ENCODE results near the gene SRD5A3. TPM values are rescaled to one million over a fixed set of nuclear protein-coding genes. Genes with fewer than 3 reads are reported as not detected.
A peak's percentile ranks its signal among the peaks of the same experiment; 100 is the strongest.

Gene SRD5A3
- total and polyA plus RNA-seq, 9 of the 15 experiments (the other 6 are each of a cell fraction or from before 2014, with no cell fraction given), result 2.5 to 37.0 (median 13.3) TPM

- CTCF ChIA-PET (ENCODE audit: low intra/inter-chr PET ratio), result no interaction called here
- H3K36me3 ChIP-seq (ENCODE audit: control insufficient read depth, insufficient read depth, low read length), result no peaks in the 10 kb centered on the region; the same call in 2 of the 3 replicates
Measured at GRCh38 chr4:55380576-55380975, 34.5 kb downstream of the SRD5A3 start.

More at GRCh38 chr4:55380576-55380975, 34.5 kb downstream of the SRD5A3 start:
- FAIRE-seq (no peak), ATAC-seq (no peak), DNase-seq (ENCODE audit: extremely low read depth in 1 of 4, low spot score in 3 of 4) (no peak)
- no peaks in the 10 kb centered on the region for H3K9me1 ChIP-seq (ENCODE audit: control insufficient read depth, insufficient read depth, low read length)
- intact Hi-C loops (cut with micrococcal nuclease), result no loop called here
- POLR2A ChIA-PET, result no interaction called here
- H3K4me1 ChIP-seq (replicated peaks in 1 of 2; ENCODE audit: control insufficient read depth in 2 of 2, insufficient read depth in 2 of 2, low read length in 2 of 2), result peaks cover 13 to 19% of the 10 kb centered on the region in 2 experiments; a peak in 4 of 5 replicates
- H2AFZ ChIP-seq (ENCODE audit: low read depth, low read length), result no peak overlapping the region
- H3K4me3 ChIP-seq, result no peak overlapping the region
- H3K79me2 ChIP-seq (ENCODE audit: control insufficient read depth, insufficient read depth, low read length), result no peaks in the 10 kb centered on the region
- no peak overlapping the region for H3K27ac ChIP-seq (ENCODE audit: extremely low read depth, low read depth, low read length)
- H3K9ac ChIP-seq (ENCODE audit: insufficient read depth in 1 of 2, low read depth in 2 of 2, low read length in 2 of 2), result no peak overlapping the region
- no peak overlapping the region for H3K4me2 ChIP-seq (ENCODE audit: insufficient read depth, low read length)
- TF ChIP-seq ZNF253 (CRISPR knock-in tag; conservative IDR thresholded peaks at IDR 0.05) (no peak), ZBTB7A (IDR thresholded peaks at IDR 0.05; ENCODE audit: borderline replicate concordance, control insufficient read depth, low read depth, low read length) (no peak), CCNT2 (IDR thresholded peaks at IDR 0.05; ENCODE audit: borderline replicate concordance, extremely low read depth, insufficient read length, low read depth, low read length) (no peak)
- TF ChIP-seq, protein P1, sequence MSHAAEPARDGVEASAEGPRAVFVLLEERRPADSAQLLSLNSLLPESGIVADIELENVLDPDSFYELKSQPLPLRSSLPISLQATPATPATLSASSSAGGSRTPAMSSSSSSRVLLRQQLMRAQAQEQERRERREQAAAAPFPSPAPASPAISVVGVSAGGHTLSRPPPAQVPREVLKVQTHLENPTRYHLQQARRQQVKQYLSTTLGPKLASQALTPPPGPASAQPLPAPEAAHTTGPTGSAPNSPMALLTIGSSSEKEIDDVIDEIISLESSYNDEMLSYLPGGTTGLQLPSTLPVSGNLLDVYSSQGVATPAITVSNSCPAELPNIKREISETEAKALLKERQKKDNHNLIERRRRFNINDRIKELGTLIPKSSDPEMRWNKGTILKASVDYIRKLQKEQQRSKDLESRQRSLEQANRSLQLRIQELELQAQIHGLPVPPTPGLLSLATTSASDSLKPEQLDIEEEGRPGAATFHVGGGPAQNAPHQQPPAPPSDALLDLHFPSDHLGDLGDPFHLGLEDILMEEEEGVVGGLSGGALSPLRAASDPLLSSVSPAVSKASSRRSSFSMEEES (CRISPR knock-in tag; IDR thresholded peaks at IDR 0.05), result peak; percentile 61
- TF ChIP-seq, protein P2, sequence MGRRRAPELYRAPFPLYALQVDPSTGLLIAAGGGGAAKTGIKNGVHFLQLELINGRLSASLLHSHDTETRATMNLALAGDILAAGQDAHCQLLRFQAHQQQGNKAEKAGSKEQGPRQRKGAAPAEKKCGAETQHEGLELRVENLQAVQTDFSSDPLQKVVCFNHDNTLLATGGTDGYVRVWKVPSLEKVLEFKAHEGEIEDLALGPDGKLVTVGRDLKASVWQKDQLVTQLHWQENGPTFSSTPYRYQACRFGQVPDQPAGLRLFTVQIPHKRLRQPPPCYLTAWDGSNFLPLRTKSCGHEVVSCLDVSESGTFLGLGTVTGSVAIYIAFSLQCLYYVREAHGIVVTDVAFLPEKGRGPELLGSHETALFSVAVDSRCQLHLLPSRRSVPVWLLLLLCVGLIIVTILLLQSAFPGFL (CRISPR knock-in tag; IDR thresholded peaks at IDR 0.05), result no peak
- H3K27me3 ChIP-seq (ENCODE audit: control insufficient read depth in 2 of 2, insufficient read depth in 2 of 2, low read length in 2 of 2), result no peaks in the 10 kb centered on the region
- BruUV-seq (replicated peaks), result no TSS peak
- in situ Hi-C loops (cut with MboI), result no loop called here
- no peaks in the 10 kb centered on the region for H4K20me1 ChIP-seq (replicated peaks; ENCODE audit: control insufficient read depth, insufficient read depth, low read length)
- no peaks in the 10 kb centered on the region for H3K9me3 ChIP-seq (replicated peaks; ENCODE audit: control insufficient read depth, insufficient read depth, low read depth, low read length)
- WGBS (ENCODE audit: insufficient coverage, low coverage, missing lambda C conversion rate), result 43% methylated on average over 2 of the region's 2 CpGs
